GM13976 (cell line): ENCODE data around the gene BARX2.

Source experiments
- DNase-seq: peaks from one replicate; pipeline ENCODE4 v3.0.0; 2012; ENCODE audit warnings: low spot score
- CTCF ChIP-seq: IDR thresholded peaks from 2 replicates; pipeline ENCODE4 v1.5.1; 2012; ENCODE audit warnings: borderline replicate concordance, mild to moderate bottlenecking; ENCODE audit not compliant: insufficient read depth; ENCODE audit errors: extremely low read depth, missing control alignments, control extremely low read depth
- in situ Hi-C: fragments of 300-500 bp; cut with MboI; formaldehyde crosslinking; loops from one replicate; pipeline ENCODE4 v1.12.0; 2022; ENCODE audit warnings: low sequenced_read_pairs, mixed read lengths, inconsistent platforms; ENCODE audit not compliant: unreplicated experiment

BARX2 gene

GRCh38 chr11:129365816-129366215 is 9.8 kb upstream of the BARX2 start:
- in situ Hi-C loops, result loop anchor here (25.0 kb wide), 1 partner anchor 371 kb away; no protein-coding TSS in a partner anchor
- TF ChIP-seq CTCF, result no peak

GRCh38 chr11:129366737-129367597 is 8.7 kb upstream of the BARX2 start:
- DNase-seq, result no peak
- in situ Hi-C loops, result loop anchor here (25.0 kb wide), 1 partner anchor 370 kb away; no protein-coding TSS in a partner anchor
- TF ChIP-seq CTCF, result no peak

More at GRCh38 chr11:129365816-129366215, 9.8 kb upstream of the BARX2 start:
- DNase-seq, result no peak

GRCh38 chr11:129368889-129369672 is 6.6 kb upstream of the BARX2 start:
- TF ChIP-seq CTCF, result no peak
- no peak for DNase-seq
- in situ Hi-C loops, result loop anchor here (25.0 kb wide), 1 partner anchor 368 kb away; no protein-coding TSS in a partner anchor

GRCh38 chr11:129370715-129371114 is 4.9 kb upstream of the BARX2 start:
- in situ Hi-C loops, result loop anchor here (25.0 kb wide), 1 partner anchor 367 kb away; no protein-coding TSS in a partner anchor
- no peak for DNase-seq
- no peak for TF ChIP-seq CTCF

GRCh38 chr11:129372609-129373488 is 2.8 kb upstream of the BARX2 start:
- TF ChIP-seq CTCF, result no peak
- in situ Hi-C loops, result loop anchor here (25.0 kb wide), 1 partner anchor 364 kb away; no protein-coding TSS in a partner anchor
- DNase-seq, result peak; percentile 29

GRCh38 chr11:129373489-129373953 is 2.1 kb upstream of the BARX2 start:
- in situ Hi-C loops, result loop anchor here (25.0 kb wide), 1 partner anchor 364 kb away; no protein-coding TSS in a partner anchor
- TF ChIP-seq CTCF, result no peak
- DNase-seq, result no peak
